Subcutaneous adipose tissue (tissue), 4 donors: ENCODE results near the gene C1orf167. TPM values are rescaled to one million over a fixed set of nuclear protein-coding genes. Genes with fewer than 3 reads are reported as not detected.

Experiments used
- CTCF ChIP-seq: fragments of 450-650 bp; IDR thresholded peaks from one replicate; pipeline ENCODE4 v1.5.1; 2016; ENCODE audit warnings: low read depth, mild to moderate bottlenecking, control low read depth, antibody characterized with exemption, moderate library complexity
- total RNA-seq, 4 donors: library from RNA; depleted of rRNA; stranded (reverse); fragments of >200 nt; gene quantifications; one replicate each; pipeline ENCODE4 v1.1.0, GENCODE V29; 2016

C1orf167 gene
- total RNA-seq, 4 donors from 2014 or later = 0.17 to 3.9 TPM; not detected in 2

- TF ChIP-seq CTCF = no peak
Observed at GRCh38 chr1:11781297-11781696, 19.3 kb downstream of the C1orf167 start.

GRCh38 chr1:11782127-11782708 is 20.2 kb downstream of the C1orf167 start:
- TF ChIP-seq CTCF = no peak

- no peak for TF ChIP-seq CTCF
Observed at GRCh38 chr1:11783556-11783955, 21.6 kb downstream of the C1orf167 start.

- TF ChIP-seq CTCF = no peak
Observed at GRCh38 chr1:11784256-11784992, 22.4 kb downstream of the C1orf167 start.

- no peak for TF ChIP-seq CTCF
Observed at GRCh38 chr1:11784993-11785769, 23.2 kb downstream of the C1orf167 start.

GRCh38 chr1:11786168-11786567 is 24.2 kb downstream of the C1orf167 start:
- TF ChIP-seq CTCF = no peak

- no peak for TF ChIP-seq CTCF
Observed at GRCh38 chr1:11787251-11787803, 25.3 kb downstream of the C1orf167 start.
